ENCODE results near the gene PLEKHM3.

PLEKHM3 gene

DNA sequence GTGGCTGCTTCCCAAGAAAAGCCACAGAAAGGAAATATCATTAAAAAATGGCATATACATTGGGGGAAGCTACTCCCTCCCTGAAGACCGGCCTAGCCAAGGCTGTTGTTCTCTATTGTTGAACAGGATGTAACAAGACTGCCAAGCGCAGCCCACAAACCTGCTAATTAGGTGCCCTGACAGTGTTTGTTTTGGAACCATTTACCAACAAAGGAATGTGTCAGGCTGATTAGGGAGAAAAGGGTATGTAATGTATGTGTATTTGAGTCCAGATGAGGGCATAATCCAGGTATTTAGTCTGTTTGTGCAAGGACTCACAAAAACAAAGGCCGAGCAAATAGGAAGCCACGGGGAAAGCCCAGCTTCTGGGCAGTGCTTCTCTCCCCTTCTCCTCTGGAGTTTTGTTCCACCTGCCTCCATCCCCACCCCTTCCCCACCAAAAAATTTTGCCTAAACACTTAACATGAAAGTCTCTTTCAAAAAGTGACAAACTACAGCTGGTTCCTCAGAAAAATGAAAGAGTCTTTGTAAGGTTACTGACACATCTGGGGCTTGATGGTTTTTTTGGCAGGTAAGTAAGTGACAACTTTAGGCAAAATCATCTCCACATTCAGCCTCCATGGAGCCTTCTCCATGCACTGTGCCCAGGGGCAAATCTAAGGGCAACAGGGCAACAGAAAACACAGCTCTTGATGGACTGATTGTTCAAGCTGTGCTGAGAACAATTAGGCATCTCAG lies 177.4 kb downstream of the PLEKHM3 start:
- no peak for DNase-seq

DNA sequence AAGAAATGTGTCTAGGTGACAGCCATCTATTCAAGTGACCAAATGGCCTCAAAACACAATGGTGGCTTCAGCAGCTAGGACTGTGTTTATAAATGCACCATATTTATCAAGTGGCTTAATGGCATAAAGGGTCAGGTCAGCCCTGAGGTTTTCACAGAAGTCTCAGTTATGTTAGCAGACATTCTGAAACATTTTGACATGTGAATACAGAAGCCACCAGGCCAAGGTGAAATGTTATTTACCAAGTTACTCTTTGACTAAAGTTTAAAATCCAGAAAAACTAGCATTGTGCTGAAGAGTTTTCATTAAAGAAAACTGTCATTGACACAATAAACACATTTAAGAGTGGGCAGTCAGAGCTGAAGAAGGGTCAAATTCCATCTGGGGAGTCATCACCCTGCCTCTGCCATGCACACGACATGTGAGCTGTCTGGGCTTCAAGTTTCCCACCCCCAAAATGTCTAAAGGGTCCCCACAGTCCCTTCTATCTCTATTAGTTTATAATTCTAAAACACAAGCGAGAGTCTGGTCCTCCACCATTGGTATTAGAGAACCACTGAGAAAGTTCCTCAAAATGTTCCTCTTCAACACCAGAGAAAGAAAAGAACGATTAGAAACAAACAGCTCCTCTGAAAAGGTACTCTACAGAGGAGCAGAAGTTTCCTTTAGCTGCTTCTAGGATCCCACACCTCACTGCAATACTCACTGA lies 178.1 kb downstream of the PLEKHM3 start:
- DNase-seq = no peak

DNA sequence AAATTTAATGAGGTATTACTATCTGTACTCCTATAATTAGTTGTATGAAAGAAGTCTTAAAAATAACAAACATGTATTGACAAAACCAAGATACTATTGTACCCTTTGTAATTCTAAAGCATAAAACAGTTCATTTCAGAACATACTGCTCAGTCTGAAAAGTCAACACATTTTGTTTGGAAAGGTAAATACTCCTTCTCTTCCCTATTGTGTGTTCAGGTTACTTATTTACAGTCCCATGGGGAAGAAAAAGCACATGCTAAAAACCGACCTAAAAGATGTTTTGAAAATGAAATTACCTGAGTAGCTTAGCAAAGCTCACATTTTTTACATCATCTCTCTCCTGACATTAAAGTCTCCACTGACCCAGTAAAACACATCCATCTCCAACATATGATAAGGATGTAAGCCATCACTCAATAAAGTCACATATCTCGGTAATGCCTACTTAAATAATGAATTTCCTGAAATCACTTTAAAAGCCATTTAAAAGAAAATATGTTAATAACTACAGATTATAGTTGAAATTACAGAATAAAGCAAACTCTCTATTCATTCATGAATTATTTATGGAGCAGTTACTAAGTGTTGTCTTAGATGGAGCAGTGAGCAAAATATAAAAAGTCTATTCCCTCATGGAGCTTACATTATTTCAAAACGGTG lies 180.0 kb downstream of the PLEKHM3 start:
- DNase-seq = no peak

DNA sequence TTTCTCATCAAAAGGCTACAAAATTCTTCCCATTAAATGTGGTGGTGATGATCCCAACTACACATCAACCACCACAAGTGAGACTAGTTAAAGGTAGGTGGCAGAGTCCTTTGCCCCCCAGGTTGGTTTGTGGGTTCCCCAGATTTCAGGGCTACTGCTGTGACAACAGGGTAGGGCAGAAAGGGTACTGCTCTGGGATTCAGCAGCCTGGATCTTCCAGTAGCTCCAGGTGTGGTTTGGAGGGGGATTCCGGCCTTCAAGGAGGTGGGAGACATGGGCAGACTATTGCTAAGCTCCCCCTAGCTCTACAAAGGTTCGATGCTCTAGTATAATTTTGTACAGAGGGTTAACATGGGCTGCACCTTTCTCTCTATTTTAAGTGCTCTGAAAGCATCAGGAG lies 180.7 kb downstream of the PLEKHM3 start:
- DNase-seq = no peak

DNA sequence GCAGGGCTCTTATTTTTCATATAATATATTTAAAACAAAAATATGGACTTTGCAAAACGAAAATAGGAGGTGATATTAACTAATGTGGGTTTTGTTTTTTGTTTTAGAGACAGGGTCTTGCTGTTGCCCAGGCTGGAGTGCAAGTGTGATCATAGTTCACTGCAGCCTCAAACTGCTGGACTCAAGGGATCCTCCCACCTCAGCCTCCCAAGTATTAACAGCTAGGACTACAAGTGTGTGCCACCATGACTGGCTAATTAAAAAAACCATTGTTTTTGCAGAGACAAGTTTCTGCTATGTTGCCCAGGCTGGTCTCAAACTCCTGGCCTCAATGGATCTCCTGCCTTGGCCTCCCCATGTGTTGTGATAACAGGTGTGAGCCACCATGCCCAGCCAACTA lies 185.2 kb downstream of the PLEKHM3 start:
- no peak for DNase-seq

DNA sequence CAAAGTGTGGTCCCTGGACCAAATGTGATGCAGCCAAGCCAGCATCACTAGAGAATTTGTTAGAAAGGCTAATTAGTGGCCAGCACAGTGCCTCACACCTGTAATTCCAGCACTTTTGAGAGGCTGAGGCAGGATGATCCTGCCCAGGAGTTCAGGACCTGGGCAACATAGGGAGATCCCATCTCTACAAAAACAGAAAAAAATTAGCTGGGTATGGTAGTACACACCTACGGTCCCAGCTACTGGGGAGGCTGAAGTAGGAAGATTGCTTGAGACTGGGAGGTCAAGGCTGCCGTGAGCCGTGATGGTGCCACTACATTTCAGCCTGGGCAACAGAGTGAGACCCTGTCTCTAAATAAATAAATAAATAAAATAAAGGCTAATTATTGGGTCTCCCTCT lies 185.8 kb downstream of the PLEKHM3 start:
- DNase-seq = no peak

DNA sequence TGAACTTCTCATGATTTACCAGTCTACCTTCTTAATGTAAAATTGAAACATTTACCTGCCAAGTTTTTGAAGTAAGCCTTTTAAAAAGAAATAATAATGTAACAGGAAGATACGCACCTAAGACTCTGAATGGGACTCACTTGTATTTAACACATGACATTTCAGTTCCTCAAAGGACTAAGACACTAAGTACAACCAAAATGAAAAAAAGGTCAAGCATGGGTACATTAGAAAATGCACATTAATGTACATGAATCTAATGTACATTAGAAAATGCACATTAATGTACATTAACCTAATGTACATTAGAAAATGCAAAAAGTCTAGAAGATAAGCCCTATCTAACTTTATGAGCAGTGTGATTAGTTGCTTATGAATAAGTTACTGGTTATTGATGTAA lies 186.3 kb downstream of the PLEKHM3 start:
- DNase-seq = no peak

DNA sequence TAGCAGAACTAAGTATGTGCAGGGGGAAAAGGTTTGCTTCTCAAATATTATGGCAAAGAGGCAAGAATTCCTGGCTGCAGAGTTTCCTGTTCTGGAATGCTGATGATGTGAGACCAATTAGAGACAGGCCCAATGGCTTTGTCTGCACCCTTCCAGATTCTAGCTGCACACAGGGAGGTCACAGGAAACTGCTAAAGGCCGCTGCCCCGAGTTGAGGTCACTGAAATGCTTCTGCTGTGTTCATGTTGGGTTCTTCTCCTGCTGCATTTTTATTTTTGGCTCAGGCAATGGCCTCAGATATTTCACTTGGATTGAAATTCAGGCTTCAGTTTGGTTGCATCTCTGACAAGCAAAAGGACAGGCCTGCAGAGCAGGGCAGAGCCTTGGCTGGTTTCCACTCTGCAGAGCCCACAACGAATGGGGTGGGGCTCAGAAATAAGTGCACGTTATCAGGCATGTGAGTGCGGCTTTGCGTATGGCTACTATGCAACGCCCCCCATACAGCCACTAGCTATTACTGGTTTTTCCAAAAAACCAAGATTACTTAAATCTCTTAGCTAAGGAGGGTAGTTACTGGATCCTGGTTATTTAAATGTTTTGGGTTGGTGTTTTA lies 188.7 kb downstream of the PLEKHM3 start:
- DNase-seq = no peak

DNA sequence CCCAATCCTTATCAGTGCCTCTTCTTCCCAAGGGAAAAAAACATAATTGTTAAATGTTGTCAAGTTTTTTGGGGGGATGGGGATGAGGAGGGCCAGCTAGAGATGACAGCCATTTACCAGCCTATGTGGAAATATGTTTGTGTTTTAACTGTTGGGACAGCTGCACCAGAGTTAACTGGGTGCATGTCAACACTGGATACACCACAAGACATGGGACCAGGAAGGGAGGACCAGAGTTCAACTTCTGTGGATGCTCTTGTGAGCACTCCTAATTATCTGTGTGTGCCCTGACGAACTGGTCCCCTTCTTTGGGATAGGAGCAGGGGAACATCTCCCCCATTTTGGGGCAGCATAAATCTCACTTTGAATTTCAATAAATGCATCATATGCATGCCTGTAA lies 189.5 kb downstream of the PLEKHM3 start:
- DNase-seq = no peak

DNA sequence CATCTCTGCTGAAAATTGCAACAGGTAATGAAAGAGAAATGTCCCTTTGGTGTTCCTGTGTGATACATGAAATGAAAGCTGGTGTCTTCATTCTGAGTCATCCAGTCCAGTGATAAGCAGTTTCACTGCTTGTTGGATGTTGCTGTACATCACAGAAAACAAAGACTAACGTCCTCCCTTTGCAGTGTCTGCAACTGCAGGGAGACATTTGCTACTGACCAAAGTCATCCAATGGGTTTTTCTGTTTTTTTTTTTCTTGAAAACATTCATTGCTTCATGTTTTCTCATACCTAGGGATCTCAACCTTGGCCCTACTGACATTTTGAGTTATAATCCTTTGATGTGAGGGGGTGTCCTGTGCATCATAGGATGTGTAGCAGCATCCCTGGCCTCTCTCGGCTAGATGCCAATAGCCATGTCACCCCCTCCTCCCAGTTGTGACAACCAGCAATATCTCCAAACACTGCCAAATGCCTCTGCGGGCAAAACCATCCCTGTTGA lies 192.0 kb downstream of the PLEKHM3 start:
- no peak for DNase-seq

DNA sequence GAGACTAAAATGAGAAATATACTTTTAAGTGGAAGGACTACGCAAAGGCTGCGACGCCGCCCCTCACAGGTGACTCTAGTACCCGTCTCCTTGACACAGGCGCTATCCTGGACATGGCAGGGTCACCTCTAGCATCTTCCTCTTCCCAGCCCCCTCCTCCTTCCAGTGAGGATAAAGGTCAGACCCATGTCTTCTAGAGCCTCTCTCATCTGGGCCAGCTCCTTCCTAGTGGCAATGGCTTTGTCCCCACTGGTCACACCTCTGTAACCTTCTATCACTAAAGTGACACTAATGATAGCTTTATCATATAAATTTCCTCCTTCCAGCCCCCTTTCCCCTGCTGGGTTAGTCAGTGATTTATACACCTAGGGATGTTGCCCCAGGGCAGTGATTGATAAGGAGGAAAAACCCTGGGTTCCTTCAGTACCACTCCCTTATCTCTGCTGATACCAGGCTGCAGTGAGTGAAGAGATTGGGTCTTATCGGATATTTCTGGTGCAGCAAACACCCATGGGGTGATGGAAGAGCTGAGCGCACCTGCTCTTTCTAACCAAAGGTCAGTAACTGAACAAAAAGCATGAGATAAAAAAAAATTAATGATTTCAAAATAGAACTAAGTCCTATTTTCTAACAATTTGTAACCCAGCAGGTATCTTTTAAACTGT lies 193.6 kb downstream of the PLEKHM3 start:
- no peak for DNase-seq

DNA sequence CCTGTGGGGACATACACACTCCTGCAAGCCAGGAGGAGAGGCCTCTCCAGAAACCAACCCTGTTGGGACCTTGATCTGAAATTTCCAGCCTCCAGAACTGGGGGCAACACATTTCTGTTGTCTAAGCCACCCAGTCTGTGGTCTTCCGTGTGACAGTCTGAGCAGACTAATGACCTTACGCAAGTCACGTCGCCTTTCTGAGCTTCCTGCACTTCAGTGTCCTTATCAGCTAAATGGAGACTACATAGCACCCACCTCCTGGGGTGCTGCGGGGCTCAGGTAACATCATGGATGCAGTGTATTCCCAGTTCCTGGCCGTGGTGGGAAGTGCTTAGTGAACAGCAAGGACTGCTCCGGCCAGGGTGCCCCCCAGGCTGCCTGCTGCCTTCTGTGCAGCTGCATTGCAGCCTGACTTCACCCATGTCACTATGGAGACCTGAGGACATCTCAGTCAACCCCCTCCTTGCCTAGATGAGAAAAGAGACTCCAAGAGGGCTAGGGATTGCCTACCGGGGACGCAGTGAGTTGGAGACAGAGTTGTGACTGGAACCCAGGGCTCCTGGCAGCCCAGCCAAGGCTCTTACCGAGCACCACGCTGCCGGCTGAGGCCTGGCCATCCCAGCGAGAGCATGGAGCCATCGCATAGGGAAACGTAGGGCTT lies 194.4 kb downstream of the PLEKHM3 start:
- DNase-seq = no peak

DNA sequence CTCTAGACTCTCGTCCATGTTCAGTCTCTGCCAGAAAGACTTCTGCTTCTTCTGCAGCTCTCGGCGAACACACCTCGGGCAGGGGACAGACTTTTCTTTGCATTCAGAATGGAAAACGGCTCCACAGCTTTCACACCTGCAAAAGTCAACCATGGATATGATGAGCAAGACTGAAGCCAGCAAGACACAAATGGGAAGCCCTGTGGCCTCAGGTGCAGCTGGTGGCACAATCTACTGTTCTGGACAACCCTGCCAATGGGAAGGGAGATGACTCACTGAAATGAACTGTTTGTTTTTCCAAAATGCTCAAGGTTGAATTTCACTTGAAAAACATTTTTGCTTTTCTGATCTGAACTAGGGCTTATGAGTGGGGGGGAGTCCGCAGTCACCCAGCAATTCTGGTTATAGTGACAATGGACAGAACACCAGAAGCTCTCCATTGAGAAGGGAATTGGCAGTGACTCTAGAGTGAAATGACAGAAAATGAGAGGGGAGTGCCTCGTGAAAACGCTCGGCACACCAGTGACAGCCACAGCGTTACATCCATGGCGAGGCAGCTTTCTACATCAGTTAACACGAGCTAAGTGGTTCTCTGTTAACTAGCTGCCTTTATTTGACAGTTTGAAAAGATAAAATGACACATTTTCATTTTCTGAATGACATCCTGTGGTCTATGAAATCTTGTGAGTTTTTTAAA lies 196.8 kb downstream of the PLEKHM3 start:
- no peak for DNase-seq

DNA sequence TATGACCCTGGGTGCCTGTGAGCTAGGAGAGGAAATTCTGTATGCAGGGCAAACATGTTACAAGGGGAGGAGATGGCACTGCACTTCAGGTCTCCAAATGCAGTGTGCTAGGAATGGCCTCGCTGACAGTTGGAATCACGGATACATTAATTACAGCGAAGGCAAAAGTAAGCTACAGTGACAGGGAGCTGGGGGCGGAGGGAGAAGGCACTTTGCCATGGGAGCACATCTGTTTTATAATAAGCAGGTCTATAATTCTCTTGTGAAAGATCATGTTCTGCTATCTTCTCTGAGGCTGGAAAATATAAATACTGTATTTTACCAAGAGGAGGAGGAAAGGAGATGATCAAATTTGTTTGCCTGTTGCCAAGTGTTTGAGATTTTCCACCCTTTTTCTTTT lies 199.3 kb downstream of the PLEKHM3 start:
- DNase-seq = no peak

DNA sequence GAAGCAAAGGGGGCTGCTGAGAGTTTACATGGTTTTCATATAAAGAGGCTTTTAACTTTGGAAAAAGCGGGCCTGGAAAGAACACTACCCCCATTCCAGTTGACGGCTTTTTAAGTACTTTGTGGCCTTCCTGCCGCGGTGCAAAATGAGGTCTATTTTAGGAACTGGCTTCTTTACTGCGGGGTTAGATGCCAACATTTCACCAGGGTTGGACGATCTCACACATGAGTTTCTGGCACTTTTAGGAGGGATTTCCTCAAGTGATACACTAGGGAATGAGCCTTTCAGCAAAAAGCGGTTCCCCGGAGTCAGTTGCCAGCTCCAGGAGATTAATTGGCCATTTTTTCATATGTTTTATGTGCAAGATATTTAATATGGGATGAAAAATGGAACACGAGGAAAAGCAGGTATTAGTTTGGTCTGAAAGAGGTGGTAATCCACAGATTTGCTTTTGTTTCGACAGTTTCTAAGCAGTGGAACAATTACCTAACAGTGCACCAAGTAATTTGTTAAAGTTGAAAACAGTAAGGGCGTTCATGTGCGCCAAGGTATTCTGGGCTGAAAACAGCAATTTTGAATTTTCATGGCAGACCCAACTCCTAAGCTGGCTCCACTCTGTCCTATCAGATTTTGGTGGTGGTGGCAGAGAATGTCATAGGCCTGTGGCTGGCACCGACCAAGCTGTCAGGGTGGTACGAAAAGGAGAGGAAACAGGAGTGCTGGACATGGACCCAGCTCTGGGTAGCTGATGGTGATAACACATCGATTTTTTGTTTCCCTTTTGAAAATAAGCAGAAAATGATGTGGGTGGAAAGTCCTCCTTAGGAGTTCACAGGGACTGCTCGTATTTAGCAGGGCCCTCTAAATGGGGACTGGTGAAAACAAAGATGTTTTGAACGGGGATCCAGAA lies 200.0 kb downstream of the PLEKHM3 start:
- DNase-seq = no peak

DNA sequence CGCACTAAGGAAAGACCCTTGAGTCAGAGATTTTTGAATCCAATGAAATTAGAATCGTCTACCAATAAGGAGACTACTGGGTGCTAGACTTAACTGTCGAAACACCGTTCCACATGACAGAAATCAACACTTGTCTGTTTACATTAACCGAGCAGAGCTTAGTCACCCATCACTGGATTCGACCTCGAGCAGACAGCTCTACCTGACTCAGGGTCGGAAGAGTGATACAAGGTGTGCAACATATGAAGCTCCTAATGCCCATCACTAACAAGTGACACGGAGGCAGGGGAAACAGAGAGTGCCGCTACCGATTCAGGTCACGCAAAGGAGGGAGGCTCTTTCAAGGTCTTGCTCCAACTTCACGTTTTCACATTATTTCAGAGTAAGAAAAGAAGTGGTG lies 201.5 kb downstream of the PLEKHM3 start:
- DNase-seq = no peak

DNA sequence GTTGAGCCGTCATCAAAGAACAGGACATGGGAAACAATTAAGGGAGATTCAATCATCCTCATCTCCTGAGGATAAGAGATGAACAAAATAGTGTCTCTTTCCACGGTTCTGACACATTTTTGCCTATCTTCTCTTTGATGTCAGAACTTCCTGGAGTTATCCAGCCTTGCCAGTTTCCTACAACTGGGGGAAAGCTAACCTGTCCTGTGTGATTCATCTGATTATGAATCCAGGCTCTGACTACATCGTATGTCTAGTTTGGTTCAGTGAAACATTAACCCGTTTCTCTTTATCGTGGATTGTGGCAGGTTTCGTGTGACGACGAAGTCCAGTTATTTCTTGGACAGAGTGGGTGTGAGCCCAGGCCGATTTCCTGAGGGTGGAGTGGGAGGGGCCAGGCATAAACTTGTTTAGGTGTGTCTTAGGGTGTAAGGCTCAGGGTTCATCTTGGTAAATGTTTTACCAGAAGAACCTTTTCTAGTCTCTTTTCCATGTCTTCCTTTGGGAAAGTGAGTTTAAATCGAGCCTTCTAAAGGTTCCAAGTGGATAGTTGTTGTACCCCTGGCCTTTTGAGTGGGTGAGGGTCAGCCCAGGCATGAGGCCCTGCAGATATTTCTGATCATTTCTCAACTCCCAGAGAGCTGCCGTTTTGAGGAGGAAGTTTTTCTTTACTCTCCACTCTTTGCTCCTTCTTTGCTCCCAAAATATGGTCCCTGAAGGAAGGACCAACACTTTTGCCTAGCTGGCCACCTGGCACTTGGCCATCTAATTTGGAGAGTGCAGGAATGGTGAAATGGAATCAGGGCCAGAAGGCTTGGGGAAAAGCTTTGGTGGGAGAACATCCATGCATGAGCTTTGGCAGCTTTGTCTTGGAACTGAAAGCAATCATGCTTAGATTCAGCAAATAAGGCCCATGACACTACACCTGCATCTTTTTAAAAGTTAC lies 205.2 kb downstream of the PLEKHM3 start:
- DNase-seq = no peak

DNA sequence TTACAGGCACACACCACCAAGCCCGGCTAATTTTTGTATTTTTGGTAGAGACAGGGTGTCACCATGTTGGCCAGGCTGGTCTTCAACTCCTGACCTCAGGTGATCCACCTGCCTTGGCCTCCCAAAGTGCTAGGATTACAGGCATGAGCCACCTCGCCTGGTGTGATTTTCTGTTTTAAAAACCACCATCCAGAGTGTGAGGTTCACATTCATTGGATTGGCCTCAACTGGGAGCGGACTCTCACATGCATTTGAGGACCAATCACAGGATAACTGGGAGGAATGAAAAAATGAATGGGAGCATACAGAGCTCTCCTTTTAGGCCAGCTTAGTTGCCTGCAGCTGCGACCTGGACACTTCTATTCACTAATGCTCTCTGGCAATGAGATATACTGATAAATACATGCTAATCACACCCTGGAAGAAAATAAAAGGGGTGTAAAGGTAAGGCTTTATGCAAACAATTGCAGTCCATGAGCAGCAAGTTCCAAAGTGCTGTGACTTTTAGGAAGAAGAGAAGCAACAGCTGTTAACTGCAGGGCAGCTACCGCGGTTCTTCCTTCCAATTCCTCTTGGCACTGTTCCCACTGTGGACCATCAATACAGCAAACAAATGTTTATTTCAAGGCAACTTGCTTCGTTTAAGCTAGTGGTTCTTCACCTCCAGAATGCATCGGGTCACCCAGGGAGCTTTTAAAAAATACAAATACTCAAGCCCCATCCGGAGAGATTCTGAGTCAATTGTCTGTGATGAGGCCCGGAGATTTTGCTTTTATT lies 206.1 kb downstream of the PLEKHM3 start:
- DNase-seq = no peak

DNA sequence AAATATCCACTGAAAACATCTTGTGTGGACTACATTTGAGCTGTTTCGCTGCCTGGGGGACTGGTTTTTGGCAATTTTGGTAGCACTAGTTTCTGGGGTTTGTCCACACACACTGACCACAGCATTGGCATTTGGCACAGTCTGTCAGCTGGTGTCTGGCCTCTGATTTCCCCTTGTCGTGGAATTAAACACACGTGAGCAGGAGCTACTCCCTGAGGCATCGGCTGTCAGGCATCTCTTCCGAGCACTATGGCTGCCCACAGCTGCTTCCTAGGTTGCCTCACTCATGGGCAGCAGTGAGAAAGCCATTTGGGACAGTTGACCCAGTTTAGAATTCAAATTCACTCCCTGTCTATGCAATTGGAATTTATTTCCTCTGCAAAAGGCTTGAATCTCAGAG lies 208.8 kb downstream of the PLEKHM3 start:
- no peak for DNase-seq
